Measurements from ENCODE around the gene COIL. TPM values are rescaled to one million over a fixed set of nuclear protein-coding genes. Genes with fewer than 3 reads are reported as not detected.
A peak's percentile ranks its signal among the peaks of the same experiment; 100 is the strongest.

The COIL gene
- total and polyA plus RNA-seq, 9 of the 15 experiments (the other 6 are each of a cell fraction or from before 2014, with no cell fraction given) = 23.9 to 41.3 (median 28.7) TPM

GRCh38 chr17:56910509-56911235 is 50.2 kb downstream of the COIL start (continued):
- TF ChIP-seq ZNF318 (IDR thresholded peaks at IDR 0.05; ENCODE audit: borderline replicate concordance in 1 of 2, low read depth in 1 of 2) (no peak), MLX (CRISPR knock-in tag; conservative IDR thresholded peaks at IDR 0.05) (no peak), EWSR1 (IDR thresholded peaks at IDR 0.05; ENCODE audit: borderline replicate concordance, low read depth, partially characterized antibody) (no peak), NBN (IDR thresholded peaks at IDR 0.05; ENCODE audit: low read depth) (0 out of 2 replicates have a peak, but pooled peaks have one; percentile 5), POLR2G (IDR thresholded peaks at IDR 0.05; ENCODE audit: low read depth, low read length) (no peak), RUNX1 (IDR thresholded peaks at IDR 0.05; ENCODE audit: low read depth) (no peak), TBL1XR1 (IDR thresholded peaks at IDR 0.05; ENCODE audit: low read length in 2 of 2) (no peak), ZNF764 (CRISPR knock-in tag; IDR thresholded peaks at IDR 0.05; ENCODE audit: low read depth) (no peak), ZNF79 (CRISPR knock-in tag; IDR thresholded peaks at IDR 0.05; ENCODE audit: low read depth) (no peak), EP400 (IDR thresholded peaks at IDR 0.05) (no peak), DLX4 (CRISPR knock-in tag; IDR thresholded peaks at IDR 0.05) (no peak), CREBBP (IDR thresholded peaks at IDR 0.05; ENCODE audit: low read depth, low read length) (no peak), EP300 (IDR thresholded peaks at IDR 0.05; ENCODE audit: low read length) (no peak), PRPF4 (IDR thresholded peaks at IDR 0.05; ENCODE audit: insufficient read depth, low read depth, low read length, poor library complexity, severe bottlenecking) (no peak), BRF1 (IDR thresholded peaks at IDR 0.05; ENCODE audit: borderline replicate concordance, extremely low read depth, insufficient read length) (no peak), NR2C2 (CRISPR knock-in tag; IDR thresholded peaks at IDR 0.05) (no peak), NR2C2 (tag; IDR thresholded peaks at IDR 0.05) (peak; percentile 89), POU5F1 (IDR thresholded peaks at IDR 0.05; ENCODE audit: borderline replicate concordance, low read depth, low read length, partially characterized antibody) (no peak)
